Mesenchymal stem cell (in vitro differentiated cells and primary cell): ENCODE measurements around the gene DTNBP1.

Experiments
- DNase-seq: peaks from one replicate; pipeline ENCODE4 v3.0.0-alpha.2; 2013
- H2AFZ ChIP-seq: one replicate; pipeline ENCODE4 v1.6.1; 2013; ENCODE audit warnings: low read depth, mild to moderate bottlenecking, control low read depth, inconsistent platforms, low read length, moderate library complexity
- H2AK5ac ChIP-seq: 2 replicates; pipeline ENCODE4 v1.6.1; 2013; ENCODE audit warnings: low read length, moderate library complexity, mild to moderate bottlenecking, inconsistent platforms; ENCODE audit not compliant: severe bottlenecking
- H2BK120ac ChIP-seq: one replicate; pipeline ENCODE4 v1.6.1; 2013; ENCODE audit warnings: low read depth, mild to moderate bottlenecking, inconsistent platforms, low read length, moderate library complexity
- H2BK12ac ChIP-seq, 2 experiments: one replicate each; pipeline ENCODE4 v1.6.1; 2013; ENCODE audit warnings: inconsistent platforms in 2 of 2, low read length in 2 of 2, mild to moderate bottlenecking in 2 of 2, moderate library complexity in 2 of 2, control low read depth in 1 of 2
- H2BK15ac ChIP-seq: one replicate; pipeline ENCODE4 v1.6.1; 2013; ENCODE audit warnings: mild to moderate bottlenecking, low read depth, inconsistent platforms; ENCODE audit not compliant: poor library complexity, severe bottlenecking
- H2BK5ac ChIP-seq: 2 replicates; pipeline ENCODE4 v1.6.1; 2013; ENCODE audit warnings: low read depth, mild to moderate bottlenecking, low read length, control low read depth, inconsistent platforms; ENCODE audit not compliant: poor library complexity, severe bottlenecking
- H3K14ac ChIP-seq, 2 experiments: one replicate each; pipeline ENCODE4 v1.6.1; 2013; ENCODE audit warnings: inconsistent platforms in 2 of 2, low read length in 2 of 2, control low read depth in 1 of 2, mild to moderate bottlenecking in 1 of 2, moderate library complexity in 1 of 2
- H3K18ac ChIP-seq, 2 experiments: one replicate each; pipeline ENCODE4 v1.6.1; 2013; ENCODE audit warnings: inconsistent platforms in 2 of 2, low read length in 2 of 2, control low read depth in 1 of 2, low read depth in 1 of 2, mild to moderate bottlenecking in 1 of 2
- H3K23ac ChIP-seq, 2 experiments: one replicate each; pipeline ENCODE4 v1.6.1; 2013; ENCODE audit warnings: inconsistent platforms in 2 of 2, low read length in 2 of 2, mild to moderate bottlenecking in 2 of 2, moderate library complexity in 2 of 2, control low read depth in 1 of 2
- H3K27ac ChIP-seq: 2 replicates; pipeline ENCODE4 v1.5.1; 2013; ENCODE audit warnings: mild to moderate bottlenecking, moderate library complexity, low read length, control low read depth, inconsistent platforms; ENCODE audit not compliant: poor library complexity, severe bottlenecking
- H3K27me3 ChIP-seq, 2 experiments: 2 replicates each; pipeline versions ENCODE4 v1.6.1 to v1.7.0; 2013; ENCODE audit warnings: low read length in 2 of 2, mild to moderate bottlenecking in 2 of 2, moderate library complexity in 2 of 2, control low read depth in 1 of 2, inconsistent platforms in 1 of 2; ENCODE audit not compliant: control insufficient read depth in 1 of 2, insufficient read depth in 1 of 2
- H3K36me3 ChIP-seq, 2 experiments: 2 replicates each; pipeline versions ENCODE4 v1.6.1 to v1.7.0; 2013; ENCODE audit warnings: low read length in 2 of 2, control low read depth in 1 of 2, inconsistent platforms in 1 of 2, low read depth in 1 of 2, mild to moderate bottlenecking in 1 of 2; ENCODE audit not compliant: insufficient read depth in 2 of 2, control insufficient read depth in 1 of 2
- H3K4ac ChIP-seq, 2 experiments: one replicate each; pipeline ENCODE4 v1.6.1; 2013; ENCODE audit warnings: inconsistent platforms in 2 of 2, low read length in 2 of 2, mild to moderate bottlenecking in 2 of 2, moderate library complexity in 2 of 2, control low read depth in 1 of 2, low read depth in 1 of 2
- H3K4me1 ChIP-seq: 2 replicates; pipeline ENCODE4 v1.6.1; 2013; ENCODE audit warnings: low read depth, low read length, control low read depth; ENCODE audit not compliant: control insufficient read depth, insufficient read depth
- H3K4me2 ChIP-seq: 2 replicates; pipeline ENCODE4 v1.6.1; 2013; ENCODE audit warnings: low read length, mild to moderate bottlenecking, inconsistent platforms; ENCODE audit not compliant: poor library complexity, severe bottlenecking
- H3K4me3 ChIP-seq, 2 experiments: 2 replicates each; pipeline versions ENCODE4 v1.5.1 to v1.7.0; 2013; ENCODE audit warnings: low read length in 2 of 2, mild to moderate bottlenecking in 2 of 2, control low read depth in 1 of 2, low read depth in 1 of 2; ENCODE audit not compliant: insufficient read depth in 1 of 2
- H3K79me1 ChIP-seq: replicated peaks from 2 replicates; pipeline ENCODE4 v1.6.1; 2013; ENCODE audit warnings: mild to moderate bottlenecking, control low read depth, low read length, inconsistent platforms; ENCODE audit not compliant: poor library complexity, severe bottlenecking
- H3K9ac ChIP-seq: 2 replicates; pipeline ENCODE4 v1.7.0; 2013; ENCODE audit warnings: mild to moderate bottlenecking, low read length, moderate library complexity
- H3K9me3 ChIP-seq: 2 replicates; pipeline ENCODE4 v1.7.0; 2013; ENCODE audit warnings: mild to moderate bottlenecking, low read length; ENCODE audit not compliant: control insufficient read depth
- H4K8ac ChIP-seq: one replicate; pipeline ENCODE4 v1.6.1; 2013; ENCODE audit warnings: inconsistent platforms, mild to moderate bottlenecking, low read length, moderate library complexity
- H4K91ac ChIP-seq: one replicate; pipeline ENCODE4 v1.6.1; 2013; ENCODE audit warnings: mild to moderate bottlenecking, low read length, inconsistent platforms
- WGBS: methylation state at CpG from one replicate; pipeline ENCODE4 v1.1.7; 2013; ENCODE audit warnings: mixed read lengths; 5-methylcytosine and 5-hydroxymethylcytosine counted together

Gene DTNBP1

DNA sequence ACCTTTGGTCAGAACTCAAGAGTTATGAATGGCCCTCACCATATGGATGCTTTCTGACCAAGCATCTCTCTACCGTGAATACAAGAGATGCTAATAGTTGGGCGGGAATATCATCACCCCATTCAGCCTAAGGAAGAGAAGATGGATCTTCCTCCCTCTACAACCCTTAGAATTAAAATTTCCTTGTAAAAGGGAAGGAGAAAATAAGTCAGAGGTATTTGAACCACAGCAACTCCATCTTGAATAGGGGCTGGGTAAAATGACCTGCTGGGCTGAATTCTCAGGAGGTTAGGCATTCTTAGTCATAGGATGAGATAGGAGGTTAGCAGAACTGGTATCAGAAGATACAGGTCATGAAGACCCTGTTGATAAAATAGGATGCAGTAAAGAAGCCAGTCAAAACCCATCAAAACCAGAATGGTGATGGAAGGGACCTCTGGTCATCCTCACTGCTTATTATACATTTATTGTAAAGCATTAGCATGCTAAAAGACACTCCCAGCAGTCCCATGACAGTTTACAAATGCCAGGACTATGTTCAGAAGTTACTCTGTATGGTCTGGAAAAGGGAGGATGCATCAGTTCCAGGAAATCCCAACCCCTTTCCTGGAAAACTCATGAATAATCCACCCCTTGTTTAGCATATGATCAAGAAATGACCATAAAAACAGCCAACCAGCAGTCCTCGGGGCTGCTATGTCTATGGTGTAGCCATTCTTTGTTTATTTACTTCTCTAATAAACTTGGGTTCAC lies 101.2 kb downstream of the DTNBP1 start:
- Histone ChIP-seq H3K18ac (peak overlapping the region in 1 of 2 experiments; percentile 43), H2AK5ac (no peak overlapping the region)
- WGBS, result 92% methylated on average over 2 of the region's 3 CpGs

DNA sequence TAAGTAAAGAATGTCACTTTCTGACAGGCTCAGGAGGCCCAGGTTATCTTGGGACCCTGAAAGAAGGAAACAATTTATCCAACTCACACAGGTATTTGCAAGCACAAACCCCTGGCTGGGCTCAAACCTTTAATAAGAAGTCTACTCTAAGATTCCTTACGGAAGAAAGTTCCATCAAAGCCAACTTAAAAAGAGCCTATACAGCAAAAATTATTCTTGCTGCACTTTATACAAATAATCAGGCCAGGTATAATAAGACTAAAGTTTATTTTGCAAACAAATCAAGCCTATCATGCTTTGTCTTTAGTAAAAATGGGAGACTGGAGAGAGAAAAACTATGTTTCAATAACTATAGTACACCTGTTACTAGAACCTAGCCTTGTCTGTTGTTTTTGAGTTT lies 102.1 kb downstream of the DTNBP1 start:
- Histone ChIP-seq H2AFZ (no peak overlapping the region), H2BK120ac (no peak overlapping the region), H3K4me3 (no peak overlapping the region), H3K14ac (no peak overlapping the region), H3K4me1 (peaks cover 3% of the 10 kb centered on the region), H3K18ac (no peak overlapping the region), H3K9ac (no peak overlapping the region), H3K23ac (no peak overlapping the region), H3K9me3 (no peaks in the 10 kb centered on the region), H2BK5ac (no peak overlapping the region), H3K79me1 (peaks cover 21% of the 10 kb centered on the region), H2BK12ac (no peak overlapping the region), H3K27me3 (no peaks in the 10 kb centered on the region), H3K4ac (no peak overlapping the region), H3K27ac (no peak overlapping the region), H3K4me2 (no peak overlapping the region), H4K91ac (no peak overlapping the region), H2BK15ac (no peak overlapping the region), H3K36me3 (no peaks in the 10 kb centered on the region), H2AK5ac (no peak overlapping the region), H4K8ac (no peak overlapping the region)
- no peak for DNase-seq
- WGBS, result 100% methylated on average over 1 of the region's 1 CpG

More for the DNA sequence above, 101.2 kb downstream of the DTNBP1 start:
- Histone ChIP-seq H4K91ac (no peak overlapping the region), H2BK120ac (no peak overlapping the region), H3K4me2 (no peak overlapping the region), H2AFZ (no peak overlapping the region), H3K14ac (no peak overlapping the region), H3K4me1 (peaks cover 3% of the 10 kb centered on the region), H3K9ac (no peak overlapping the region), H3K4me3 (no peak overlapping the region), H3K23ac (no peak overlapping the region), H3K27ac (no peak overlapping the region), H3K4ac (peak overlapping the region in 1 of 2 experiments; percentile 28), H3K79me1 (peaks cover 21% of the 10 kb centered on the region), H2BK12ac (no peak overlapping the region), H2BK5ac (no peak overlapping the region), H3K36me3 (no peaks in the 10 kb centered on the region), H3K9me3 (no peaks in the 10 kb centered on the region), H2BK15ac (no peak overlapping the region), H3K27me3 (no peaks in the 10 kb centered on the region), H4K8ac (no peak overlapping the region)
- DNase-seq, result peak; percentile 87

DNA sequence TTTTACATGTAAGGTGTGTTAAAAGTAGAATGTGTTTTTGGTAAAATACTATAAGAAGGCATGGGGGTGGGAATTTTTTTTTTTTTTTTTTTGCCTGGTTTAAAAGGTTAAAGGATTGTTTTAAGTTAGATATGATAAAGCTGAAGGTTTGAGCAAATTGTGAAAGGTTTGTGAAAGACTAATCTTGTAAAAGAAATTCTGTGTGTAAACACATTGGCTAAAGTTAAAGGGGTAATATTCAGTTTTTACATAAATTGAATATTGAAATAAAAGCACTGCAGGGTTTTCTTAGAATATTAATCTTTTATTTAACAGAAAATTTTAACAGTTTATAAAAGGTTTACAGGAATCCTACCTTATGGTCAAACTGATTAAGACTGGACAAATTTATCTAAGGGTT lies 105.7 kb downstream of the DTNBP1 start:
- Histone ChIP-seq H2AK5ac (no peak overlapping the region), H4K8ac (no peak overlapping the region), H3K36me3 (no peaks in the 10 kb centered on the region), H3K27me3 (no peaks in the 10 kb centered on the region), H3K14ac (no peak overlapping the region), H3K23ac (no peak overlapping the region), H2AFZ (no peak overlapping the region), H3K4me3 (no peak overlapping the region), H3K9me3 (no peaks in the 10 kb centered on the region), H2BK12ac (no peak overlapping the region), H3K4me2 (no peak overlapping the region), H3K4ac (no peak overlapping the region), H3K27ac (no peak overlapping the region), H3K9ac (no peak overlapping the region), H3K18ac (no peak overlapping the region), H2BK5ac (no peak overlapping the region), H3K4me1 (no peaks in the 10 kb centered on the region), H3K79me1 (peaks cover 26% of the 10 kb centered on the region), H2BK120ac (no peak overlapping the region), H2BK15ac (no peak overlapping the region), H4K91ac (no peak overlapping the region)
- no peak for DNase-seq

DNA sequence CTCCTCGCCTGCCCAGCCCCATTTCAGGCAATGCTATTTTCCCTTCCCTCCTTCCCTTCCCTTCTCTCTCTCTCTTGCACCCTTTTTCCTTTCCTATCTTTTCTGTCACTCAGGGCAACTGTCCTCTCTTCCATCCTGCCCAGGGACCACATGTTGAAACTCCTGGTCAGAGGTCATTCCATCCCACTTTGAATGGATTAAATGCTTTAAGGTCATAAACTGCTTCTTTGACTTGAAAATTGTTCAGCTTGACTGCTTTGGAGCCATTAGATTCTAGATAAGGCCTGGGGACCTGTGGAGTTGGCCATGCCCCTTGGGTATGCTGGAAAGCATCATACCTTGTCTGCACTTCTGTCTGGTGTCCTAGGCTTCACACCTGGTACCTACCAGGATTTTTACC lies 106.1 kb downstream of the DTNBP1 start:
- no peak overlapping the region for H3K9ac ChIP-seq
- H3K18ac ChIP-seq, result no peak overlapping the region
- H3K79me1 ChIP-seq, result peaks cover 24% of the 10 kb centered on the region
- WGBS, result 95% methylated on average over 1 of the region's 1 CpG
- no peak overlapping the region for H2AFZ ChIP-seq
- H4K91ac ChIP-seq, result no peak overlapping the region
- H3K23ac ChIP-seq, result no peak overlapping the region
- no peak overlapping the region for H4K8ac ChIP-seq
- H2BK5ac ChIP-seq, result no peak overlapping the region
- no peak overlapping the region for H2BK12ac ChIP-seq
- no peak overlapping the region for H3K4me2 ChIP-seq
- peaks cover 0 to under 1% of the 10 kb centered on the region in 2 experiments for H3K36me3 ChIP-seq
- H3K27me3 ChIP-seq, result no peaks in the 10 kb centered on the region
- H3K4me3 ChIP-seq, result no peak overlapping the region
- peaks cover under 1% of the 10 kb centered on the region for H3K4me1 ChIP-seq
- no peak overlapping the region for H3K27ac ChIP-seq
- no peak for DNase-seq
- no peak overlapping the region for H3K14ac ChIP-seq
- H3K4ac ChIP-seq, result peak overlapping the region in 1 of 2 experiments; percentile 11
- no peak overlapping the region for H2BK15ac ChIP-seq
- no peak overlapping the region for H2BK120ac ChIP-seq
- H2AK5ac ChIP-seq, result no peak overlapping the region
- H3K9me3 ChIP-seq, result no peaks in the 10 kb centered on the region
